HepG2 (cell line): Measurements from ENCODE around the gene MRPL14. TPM values are rescaled to one million over a fixed set of nuclear protein-coding genes. Genes with fewer than 3 reads are reported as not detected.

Experiments
- ATAC-seq: fragments of 200-7000 bp; cut with Tn5 transposase; 3 replicates; pipeline ENCODE4 v1.9.1; 2020; ENCODE audit warnings: mild to moderate bottlenecking, moderate library complexity
- BruUV-seq: library from RNA; stranded (reverse); fragments of 400-500 nt; replicated peaks from 2 replicates; lab custom pipeline; 2021; lab: Mats Ljungman, UMichigan
- CTCF ChIA-PET: fragments of 300-600 bp; formaldehyde crosslinking; extraction: SDS; loops from one replicate; lab custom pipeline; 2021; ENCODE audit warnings: low total read pairs, inconsistent platforms, low intra/inter-chr PET ratio; lab: Yijun Ruan, JAX
- POLR2A ChIA-PET: fragments of 350-600 bp; sonication (Branson Sonifier 250); formaldehyde crosslinking; loops from one replicate; lab custom pipeline; 2020; ENCODE audit warnings: antibody characterized with exemption, inconsistent platforms; lab: Yijun Ruan, JAX
- DNase-seq: peaks from one replicate; pipeline ENCODE4 v3.0.0-alpha.2; 2015; ENCODE audit warnings: low spot score
- FAIRE-seq: peaks from 3 replicates; lab custom pipeline; 2011; peaks lifted over from hg19 to GRCh38; lab: Jason Lieb, UNC
- H2AFZ ChIP-seq: one replicate; pipeline ENCODE4 v1.6.1; 2011; ENCODE audit warnings: low read length, inconsistent platforms
- H3K27ac ChIP-seq: fragments of 300-600 bp; 3 replicates; pipeline ENCODE4 v1.8.0; 2011; ENCODE audit warnings: mixed run types, mild to moderate bottlenecking, mixed read lengths, low read length, inconsistent platforms; ENCODE audit not compliant: insufficient read depth; ENCODE audit errors: extremely low read length
- H3K27me3 ChIP-seq, 2 experiments: fragments of 200-600 bp in 1 of 2; 2 replicates in 1 of 2; 3 replicates in 1 of 2; pipeline versions ENCODE4 v1.6.0 to v1.8.0; 2011; ENCODE audit warnings: low read length in 2 of 2, mild to moderate bottlenecking in 2 of 2, moderate library complexity in 2 of 2, inconsistent platforms in 1 of 2; ENCODE audit not compliant: insufficient read depth in 2 of 2, control insufficient read depth in 1 of 2
- H3K36me3 ChIP-seq, 2 experiments: fragments of 200-600 bp in 1 of 2; replicated peaks in 1 of 2; 2 replicates in 1 of 2; 3 replicates in 1 of 2; pipeline versions ENCODE4 v1.5.1 to v1.8.0; 2011; ENCODE audit warnings: low read length in 2 of 2, inconsistent platforms in 1 of 2; ENCODE audit not compliant: insufficient read depth in 2 of 2, control insufficient read depth in 1 of 2
- H3K4me1 ChIP-seq: 2 replicates; pipeline ENCODE4 v1.5.1; 2012; ENCODE audit warnings: low read length, inconsistent platforms; ENCODE audit not compliant: insufficient read depth
- H3K4me2 ChIP-seq: 2 replicates; pipeline ENCODE4 v1.6.0; 2011; ENCODE audit warnings: low read depth, low read length, inconsistent platforms
- H3K4me3 ChIP-seq, 3 experiments: fragments of 200-600 bp in 1 of 3; sonication (generic), shearing (Covaris generic) in 1 of 3; replicated peaks in 1 of 3; 2 replicates each; pipeline ENCODE4 v1.5.1; 2011 to 2016; ENCODE audit warnings: low read length in 3 of 3, inconsistent platforms in 2 of 3, low read depth in 2 of 3, mild to moderate bottlenecking in 2 of 3, control low read depth in 1 of 3, mixed read lengths in 1 of 3; ENCODE audit not compliant: insufficient read depth in 1 of 3
- H3K79me2 ChIP-seq: one replicate; pipeline ENCODE4 v1.6.1; 2011; ENCODE audit warnings: low read length, inconsistent platforms; ENCODE audit not compliant: insufficient read depth
- H3K9ac ChIP-seq: 2 replicates; pipeline ENCODE4 v1.6.0; 2011; ENCODE audit warnings: mild to moderate bottlenecking, low read depth, low read length, inconsistent platforms; ENCODE audit not compliant: insufficient read depth
- H3K9me3 ChIP-seq: 2 replicates; pipeline ENCODE4 v1.5.1; 2012; ENCODE audit warnings: mild to moderate bottlenecking, low read length
- H4K20me1 ChIP-seq: 2 replicates; pipeline ENCODE4 v1.6.0; 2011; ENCODE audit warnings: inconsistent platforms, mild to moderate bottlenecking, low read length, moderate library complexity; ENCODE audit not compliant: insufficient read depth
- BRF2 ChIP-seq: sonication (generic); formaldehyde crosslinking; IDR thresholded peaks from 2 replicates; pipeline ENCODE4 v1.8.1; 2022; ENCODE audit warnings: mild to moderate bottlenecking, missing genetic modification reagents
- PAWR ChIP-seq: sonication (generic); formaldehyde crosslinking; IDR thresholded peaks from 2 replicates; pipeline ENCODE4 v1.4.0; 2020; ENCODE audit warnings: missing genetic modification reagents, mild to moderate bottlenecking, borderline replicate concordance
- ZKSCAN1 ChIP-seq: fragments of 150-350 bp; IDR thresholded peaks from 2 replicates; pipeline ENCODE4 v1.6.1; 2014; ENCODE audit warnings: low read length
- ZNF605 ChIP-seq: sonication (generic); formaldehyde crosslinking; IDR thresholded peaks from 2 replicates; pipeline ENCODE4 v1.8.0; 2022; ENCODE audit warnings: mild to moderate bottlenecking, missing genetic modification reagents
- ZNF709 ChIP-seq: sonication (generic); formaldehyde crosslinking; IDR thresholded peaks from 2 replicates; pipeline ENCODE4 v1.5.0; 2020; ENCODE audit warnings: mild to moderate bottlenecking, missing genetic modification reagents
- WGBS: methylation state at CpG from one replicate; pipeline ENCODE4 v1.1.6; 2017; ENCODE audit warnings: low lambda C conversion rate; 5-methylcytosine and 5-hydroxymethylcytosine counted together
- in situ Hi-C: cut with HindIII; loops from 2 replicates; pipeline ENCODE4 v1.10.0; 2017; ENCODE audit warnings: low pct_unique_long_range_greater_than_20kb; ENCODE audit not compliant: extremely low pct_ligation_motif_present
- intact Hi-C: fragments of 100-400 bp; cut with micrococcal nuclease; formaldehyde crosslinking; loops from one replicate; pipeline ENCODE4 v1.10.0; 2022; ENCODE audit not compliant: unreplicated experiment
- polyA plus RNA-seq, 8 experiments: library from polyadenylated mRNA; depleted of rRNA in 3 of 8; stranded (reverse) in 7 of 8; unstranded in 1 of 8; fragments of >200 nt; fragmentation: Illumina TruSeq in 4 of 8; extraction: Trizol in 4 of 8; gene quantifications; 2 replicates each; pipeline versions ENCODE4 v1.2.1 to v1.2.3, GENCODE V29; 2011 to 2016; ENCODE audit warnings: low read depth in 4 of 8, missing spikeins in 1 of 8, mixed read lengths in 1 of 8; ENCODE audit not compliant: insufficient read depth in 1 of 8
- total RNA-seq, 5 experiments: library from RNA; depleted of rRNA; stranded (reverse); fragments of >200 nt; fragmentation: Illumina TruSeq; extraction: Trizol; gene quantifications; 2 replicates each; pipeline ENCODE4 v1.2.3, GENCODE V29; 2016; ENCODE audit warnings: low read depth in 1 of 5
- TF ChIP-seq, protein P1 (sequence below): sonication (generic); formaldehyde crosslinking; IDR thresholded peaks from 2 replicates; pipeline ENCODE4 v1.8.0; 2022; ENCODE audit warnings: mild to moderate bottlenecking, missing genetic modification reagents, borderline replicate concordance
- TF ChIP-seq, protein P2 (sequence below): IDR thresholded peaks from 2 replicates; pipeline ENCODE4 v1.6.1; 2016

Gene MRPL14
- total and polyA plus RNA-seq, 2 of the 13 experiments (the other 11 are each of a cell fraction or from before 2014, with no cell fraction given): 157 to 178 TPM

- WGBS: 94% methylated on average over 1 of the region's 1 CpG
Observed at GRCh38 chr6:44143731-44144130, 16.5 kb upstream of the MRPL14 start.

GRCh38 chr6:44142835-44143234 lies 15.6 kb upstream of the MRPL14 start:
- TSS peak; percentile 19 for BruUV-seq
- Histone ChIP-seq H3K9ac (no peak overlapping the region), H3K4me3 (no peak overlapping the region), H3K36me3 (peaks cover 24 to 64% of the 10 kb centered on the region in 2 experiments; a peak in 4 of 5 replicates), H3K4me1 (peaks cover 28% of the 10 kb centered on the region), H3K27me3 (no peaks in the 10 kb centered on the region), H2AFZ (no peak overlapping the region), H3K4me2 (no peak overlapping the region), H3K9me3 (no peaks in the 10 kb centered on the region), H3K79me2 (no peaks in the 10 kb centered on the region), H4K20me1 (no peaks in the 10 kb centered on the region), H3K27ac (peak overlapping the region; percentile 7)
- intact Hi-C loops: loop anchor here (5.0 kb wide), 1 partner anchor 41 kb away; no protein-coding TSS in a partner anchor
- POLR2A ChIA-PET: no interaction called here
- CTCF ChIA-PET: no interaction called here
- in situ Hi-C loops: no loop called here
- DNase-seq (peak; percentile 55), ATAC-seq (peak; percentile 87), FAIRE-seq (peak; percentile 93)
- 90% methylated on average over 1 of the region's 1 CpG for WGBS
- TF ChIP-seq, protein P1, sequence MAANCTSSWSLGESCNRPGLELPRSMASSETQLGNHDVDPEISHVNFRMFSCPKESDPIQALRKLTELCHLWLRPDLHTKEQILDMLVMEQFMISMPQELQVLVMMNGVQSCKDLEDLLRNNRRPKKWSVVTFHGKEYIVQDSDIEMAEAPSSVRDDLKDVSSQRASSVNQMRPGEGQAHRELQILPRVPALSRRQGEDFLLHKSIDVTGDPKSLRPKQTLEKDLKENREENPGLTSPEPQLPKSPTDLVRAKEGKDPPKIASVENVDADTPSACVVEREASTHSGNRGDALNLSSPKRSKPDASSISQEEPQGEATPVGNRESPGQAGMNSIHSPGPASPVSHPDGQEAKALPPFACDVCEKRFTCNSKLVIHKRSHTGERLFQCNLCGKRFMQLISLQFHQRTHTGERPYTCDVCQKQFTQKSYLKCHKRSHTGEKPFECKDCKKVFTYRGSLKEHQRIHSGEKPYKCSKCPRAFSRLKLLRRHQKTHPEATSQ: 0 out of 2 replicates have a peak, but pooled peaks have one; percentile 11

More at GRCh38 chr6:44143731-44144130, 16.5 kb upstream of the MRPL14 start:
- Histone ChIP-seq H2AFZ (no peak overlapping the region), H3K36me3 (peaks cover 30 to 67% of the 10 kb centered on the region in 2 experiments)
- TF ChIP-seq PAWR (CRISPR knock-in tag) (no peak), ZKSCAN1 (peak; percentile 77; the same call in 1 of the 2 replicates), BRF2 (CRISPR knock-in tag) (no peak), ZNF709 (no peak), ZNF605 (no peak)
- TF ChIP-seq, protein P2, sequence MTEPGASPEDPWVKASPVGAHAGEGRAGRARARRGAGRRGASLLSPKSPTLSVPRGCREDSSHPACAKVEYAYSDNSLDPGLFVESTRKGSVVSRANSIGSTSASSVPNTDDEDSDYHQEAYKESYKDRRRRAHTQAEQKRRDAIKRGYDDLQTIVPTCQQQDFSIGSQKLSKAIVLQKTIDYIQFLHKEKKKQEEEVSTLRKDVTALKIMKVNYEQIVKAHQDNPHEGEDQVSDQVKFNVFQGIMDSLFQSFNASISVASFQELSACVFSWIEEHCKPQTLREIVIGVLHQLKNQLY: no peak
- TF ChIP-seq, all 625 proteins: peak for 1
- in situ Hi-C loops: no loop called here
- Histone ChIP-seq H4K20me1 (no peaks in the 10 kb centered on the region), H3K4me2 (no peak overlapping the region), H3K4me1 (peaks cover 28% of the 10 kb centered on the region), H3K27me3 (no peaks in the 10 kb centered on the region), H3K79me2 (no peaks in the 10 kb centered on the region), H3K27ac (no peak overlapping the region), H3K4me3 (no peak overlapping the region), H3K9ac (no peak overlapping the region), H3K9me3 (no peaks in the 10 kb centered on the region)
- ATAC-seq: no peak
- intact Hi-C loops: loop anchor here (5.0 kb wide), 1 partner anchor 41 kb away; no protein-coding TSS in a partner anchor
- no TSS peak for BruUV-seq
- ChIA-PET POLR2A (interaction anchor here (0.5 to 1.7 kb wide), 3 partner anchors 12 to 19 kb away, joined by 3 to 6 read pairs (median 5); no protein-coding TSS in a partner anchor), CTCF (no interaction called here)
- FAIRE-seq: no peak
- DNase-seq: no peak
